UCSD-AML1 (cell line): ENCODE data around the gene RNF223.
"Not testable (repeated sequence)": the region's sequence is repeated elsewhere in the genome, so short reads cannot be mapped to it uniquely, and the experiment has no call there.

ENCODE experiments used
- DNase-seq: peaks from one replicate; lab custom pipeline; 2025; ENCODE audit not compliant: unreplicated experiment; lab: John Stamatoyannopoulos, UW

The RNF223 gene

GRCh38 chr1:1031659-1032235 lies 42.4 kb downstream of the RNF223 start:
- no peak for DNase-seq

GRCh38 chr1:1030867-1031658 lies 43.0 kb downstream of the RNF223 start:
- not testable (repeated sequence) for DNase-seq

- no peak for DNase-seq
These were observed 46.3 kb downstream of the RNF223 start for GRCh38 chr1:1027791-1028190.

GRCh38 chr1:1026599-1027413 lies 47.3 kb downstream of the RNF223 start:
- no peak for DNase-seq

GRCh38 chr1:1025730-1026129 lies 48.4 kb downstream of the RNF223 start:
- DNase-seq = no peak

- no peak for DNase-seq
These were observed 49.1 kb downstream of the RNF223 start for GRCh38 chr1:1024771-1025699.

GRCh38 chr1:1024149-1024770 lies 49.8 kb downstream of the RNF223 start:
- no peak for DNase-seq

- DNase-seq = no peak
These were observed 50.4 kb downstream of the RNF223 start for GRCh38 chr1:1023700-1024099.

- DNase-seq = no peak
These were observed 51.6 kb downstream of the RNF223 start for GRCh38 chr1:1022302-1023009.

GRCh38 chr1:1021920-1022259 lies 52.2 kb downstream of the RNF223 start:
- DNase-seq = no peak

- DNase-seq = peak; percentile 23
These were observed 52.8 kb downstream of the RNF223 start for GRCh38 chr1:1021010-1021919.
